Activated CD4-positive, alpha-beta T cell treated with anti-CD3 and anti-CD28 coated beads for 36 hours (primary cell): ENCODE measurements around the gene FAM161B. TPM values are rescaled to one million over a fixed set of nuclear protein-coding genes. Genes with fewer than 3 reads are reported as not detected.
A peak's percentile ranks its signal among the peaks of the same experiment; 100 is the strongest.
"Not testable (repeated sequence)": the region's sequence is repeated elsewhere in the genome, so short reads cannot be mapped to it uniquely, and the experiment has no call there.

Source experiments
- ATAC-seq: fragments of 200-7000 bp; cut with Tn5 transposase; one replicate; pipeline ENCODE4 v1.10.0; 2021; ENCODE audit warnings: mild to moderate bottlenecking, moderate library complexity
- CTCF ChIA-PET: fragments of 350-600 bp; sonication (Branson Sonifier 250); formaldehyde crosslinking; loops from one replicate; lab custom pipeline; 2021; ENCODE audit warnings: antibody characterized with exemption; lab: Charles Lee
- POLR2A ChIA-PET: fragments of 350-600 bp; sonication (Branson Sonifier 250); formaldehyde crosslinking; loops from one replicate; lab custom pipeline; 2021; ENCODE audit warnings: antibody characterized with exemption, inconsistent platforms; lab: Charles Lee
- DNase-seq: peaks from one replicate; pipeline ENCODE4 v3.0.0-alpha.2; 2020
- H3K27ac Mint-ChIP-seq: one replicate; pipeline ENCODE4 v1.8.0; 2021; ENCODE audit warnings: mixed read lengths
- H3K27me3 Mint-ChIP-seq: one replicate; pipeline ENCODE4 v1.8.0; 2021; ENCODE audit warnings: mixed read lengths
- H3K36me3 Mint-ChIP-seq: one replicate; pipeline ENCODE4 v1.8.0; 2021; ENCODE audit warnings: low read depth, mixed read lengths
- H3K4me1 Mint-ChIP-seq: one replicate; pipeline ENCODE4 v1.8.0; 2021; ENCODE audit warnings: mixed read lengths
- H3K4me3 Mint-ChIP-seq: one replicate; pipeline ENCODE4 v1.8.0; 2021; ENCODE audit warnings: mild to moderate bottlenecking, moderate library complexity, mixed read lengths
- H3K9me3 Mint-ChIP-seq: one replicate; pipeline ENCODE4 v1.8.0; 2021; ENCODE audit warnings: low read depth, mixed read lengths
- intact Hi-C, 2 experiments: fragments of 100-400 bp; cut with DNase I in 1 of 2; cut with micrococcal nuclease in 1 of 2; formaldehyde crosslinking; loops; one replicate each; pipeline versions ENCODE4 v1.14.2 to v1.15.1; 2022 to 2024; cut with DNase I, micrococcal nuclease
- total RNA-seq, 2 experiments: library from RNA; stranded (reverse); gene quantifications; one replicate each; pipeline ENCODE4 v1.2.3, GENCODE V29; 2021

Gene FAM161B
- total RNA-seq, 2 experiments from 2014 or later = 1.2 to 1.4 TPM

- CTCF ChIA-PET = interaction anchor here (1.0 to 1.5 kb wide), 2 partner anchors 10 to 11 kb away, joined by 3 to 5 read pairs; no protein-coding TSS in a partner anchor
- no peaks in the 10 kb centered on the region for H3K27me3 Mint-ChIP-seq
- H3K4me3 Mint-ChIP-seq = no peak overlapping the region
- no peaks in the 10 kb centered on the region for H3K36me3 Mint-ChIP-seq
- POLR2A ChIA-PET = no interaction called here
- H3K27ac Mint-ChIP-seq = peak overlapping the region; percentile 10
- DNase-seq (no peak), ATAC-seq (no peak)
- intact Hi-C loops = no loop called here
- peaks cover 2% of the 10 kb centered on the region for H3K4me1 Mint-ChIP-seq
- H3K9me3 Mint-ChIP-seq = no peaks in the 10 kb centered on the region
Measured at GRCh38 chr14:73943083-73943482, 6.8 kb downstream of the FAM161B start.

DNA sequence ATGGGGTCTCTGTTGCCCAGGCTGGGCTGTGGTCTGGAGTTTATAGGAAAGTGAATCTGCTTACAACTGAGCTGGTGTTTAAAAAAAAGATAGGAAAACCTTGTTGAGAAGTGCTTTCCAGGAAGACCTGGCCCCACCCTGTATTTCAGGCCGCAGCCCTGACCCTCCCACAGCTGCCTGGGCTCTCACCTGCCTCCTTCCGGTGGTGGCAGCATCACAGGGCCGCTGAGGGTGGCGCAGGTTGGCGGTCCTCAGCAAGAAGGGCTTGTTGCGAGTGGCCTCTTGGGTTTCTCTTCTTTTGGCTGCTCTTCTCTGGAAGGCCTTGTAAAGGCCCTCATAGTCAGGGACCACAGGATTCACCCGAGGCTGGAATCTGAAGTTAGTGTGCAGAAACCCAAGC is 7.7 kb downstream of the FAM161B start:
- ATAC-seq (no peak), DNase-seq (no peak)
- H3K36me3 Mint-ChIP-seq = no peaks in the 10 kb centered on the region
- ChIA-PET CTCF (interaction anchor here (0.5 to 1.5 kb wide), 4 partner anchors 10 to 272 kb away, joined by 3 to 5 read pairs (median 4); no protein-coding TSS in a partner anchor), POLR2A (no interaction called here)
- H3K4me1 Mint-ChIP-seq = peaks cover 2% of the 10 kb centered on the region
- no peak overlapping the region for H3K4me3 Mint-ChIP-seq
- H3K27me3 Mint-ChIP-seq = no peaks in the 10 kb centered on the region
- no peaks in the 10 kb centered on the region for H3K9me3 Mint-ChIP-seq
- H3K27ac Mint-ChIP-seq = no peak overlapping the region
- intact Hi-C loops = no loop called here

- POLR2A ChIA-PET = no interaction called here
Measured at GRCh38 chr14:73937012-73937411, 12.9 kb downstream of the FAM161B start.

GRCh38 chr14:73936548-73936947 is 13.3 kb downstream of the FAM161B start:
- Mint-ChIP-seq H3K4me3 (no peak overlapping the region), H3K9me3 (no peaks in the 10 kb centered on the region), H3K36me3 (peaks cover 14% of the 10 kb centered on the region), H3K4me1 (no peaks in the 10 kb centered on the region), H3K27ac (no peak overlapping the region), H3K27me3 (no peaks in the 10 kb centered on the region)
- POLR2A ChIA-PET = no interaction called here
- ATAC-seq (no peak), DNase-seq (no peak)
- intact Hi-C loops = no loop called here
- CTCF ChIA-PET = interaction anchor here (0.7 to 1.3 kb wide), 3 partner anchors 20 to 105 kb away, joined by 4 read pairs; no protein-coding TSS in a partner anchor

More at GRCh38 chr14:73937012-73937411, 12.9 kb downstream of the FAM161B start:
- H3K4me3 Mint-ChIP-seq = no peak overlapping the region
- DNase-seq (no peak), ATAC-seq (no peak)
- intact Hi-C loops = no loop called here
- CTCF ChIA-PET = interaction anchor here (0.7 to 1.3 kb wide), 2 partner anchors 20 to 67 kb away, joined by 4 read pairs; no protein-coding TSS in a partner anchor
- no peaks in the 10 kb centered on the region for H3K4me1 Mint-ChIP-seq
- no peaks in the 10 kb centered on the region for H3K27me3 Mint-ChIP-seq
- peaks cover 11% of the 10 kb centered on the region for H3K36me3 Mint-ChIP-seq
- no peaks in the 10 kb centered on the region for H3K9me3 Mint-ChIP-seq
- no peak overlapping the region for H3K27ac Mint-ChIP-seq

- ChIA-PET POLR2A (interaction anchor here (1.3 kb wide), 1 partner anchor 14 kb away, joined by 4 read pairs; the partner anchor contains the start of genes COQ6 and FAM161B), CTCF (interaction anchor here (0.6 to 1.3 kb wide), 14 partner anchors 8 to 900 kb away, joined by 3 to 6 read pairs (median 3); partner anchors contain the start of genes COQ6 and FAM161B)
- no peaks in the 10 kb centered on the region for H3K27me3 Mint-ChIP-seq
- no peak overlapping the region for H3K4me3 Mint-ChIP-seq
- peaks cover 4% of the 10 kb centered on the region for H3K4me1 Mint-ChIP-seq
- no peak for DNase-seq
- H3K9me3 Mint-ChIP-seq = no peaks in the 10 kb centered on the region
- ATAC-seq = no peak
- H3K27ac Mint-ChIP-seq = no peak overlapping the region
- intact Hi-C loops = no loop called here
- peaks cover 17% of the 10 kb centered on the region for H3K36me3 Mint-ChIP-seq
Measured at GRCh38 chr14:73935666-73936065, 14.2 kb downstream of the FAM161B start.

DNA sequence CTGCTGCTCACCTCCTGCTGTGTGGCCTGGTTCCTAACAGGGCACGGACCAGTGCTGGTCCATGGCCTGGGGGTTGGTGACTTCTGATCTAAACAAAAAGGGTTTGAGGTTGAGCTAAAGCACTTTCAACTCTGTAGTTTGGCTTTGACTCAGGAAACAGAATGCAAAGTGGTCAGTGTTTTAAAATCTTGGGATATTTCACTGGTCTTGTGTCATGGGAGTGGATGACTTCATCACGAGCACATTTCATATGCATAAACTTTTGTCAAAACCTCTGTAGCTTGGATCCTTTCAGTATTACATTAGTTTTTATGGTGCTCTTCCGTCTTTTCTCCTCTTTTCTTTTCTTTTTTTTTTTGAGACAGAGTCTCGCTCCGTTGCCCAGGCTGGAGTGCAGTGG is 25.6 kb downstream of the FAM161B start:
- DNase-seq (no peak), ATAC-seq (no peak)
- CTCF ChIA-PET = interaction anchor here (1.1 kb wide), 1 partner anchor 19 kb away, joined by 3 read pairs; no protein-coding TSS in a partner anchor
- Mint-ChIP-seq H3K4me3 (no peak overlapping the region), H3K36me3 (peaks cover 65% of the 10 kb centered on the region), H3K4me1 (no peaks in the 10 kb centered on the region), H3K9me3 (no peaks in the 10 kb centered on the region), H3K27ac (no peak overlapping the region), H3K27me3 (no peaks in the 10 kb centered on the region)
- intact Hi-C loops = no loop called here
- POLR2A ChIA-PET = no interaction called here

GRCh38 chr14:73919457-73919856 is 30.4 kb downstream of the FAM161B start:
- H3K27ac Mint-ChIP-seq, POLR2A ChIA-PET, DNase-seq, H3K9me3 Mint-ChIP-seq, ATAC-seq, H3K4me3 Mint-ChIP-seq, H3K4me1 Mint-ChIP-seq, H3K27me3 Mint-ChIP-seq, intact Hi-C loops: not testable (repeated sequence)
- CTCF ChIA-PET = interaction anchor here (1.4 kb wide), 1 partner anchor 16 kb away, joined by 3 read pairs; no protein-coding TSS in a partner anchor
- H3K36me3 Mint-ChIP-seq = peaks cover 39% of the 10 kb centered on the region

DNA sequence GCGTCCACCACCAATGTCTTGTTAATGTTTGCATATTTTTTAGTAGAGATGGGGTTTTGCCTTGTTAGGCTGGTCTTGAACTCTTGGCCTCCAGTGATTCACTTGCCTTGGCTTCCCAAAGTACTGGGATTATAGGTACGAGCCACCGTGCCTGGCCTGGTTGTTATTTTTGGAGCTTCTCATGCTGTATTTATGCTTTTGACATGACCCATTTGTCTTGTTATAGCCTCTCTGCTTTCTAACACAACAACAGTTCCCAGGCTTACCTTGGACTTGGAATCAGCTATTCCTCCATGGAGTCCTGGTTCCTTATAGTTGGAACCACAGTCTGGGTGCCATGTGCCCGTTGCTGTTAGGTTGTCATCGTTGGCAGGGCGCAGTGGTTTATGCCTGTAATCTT is 33.6 kb downstream of the FAM161B start:
- no peak overlapping the region for H3K27ac Mint-ChIP-seq
- no peaks in the 10 kb centered on the region for H3K27me3 Mint-ChIP-seq
- intact Hi-C loops = no loop called here
- H3K9me3 Mint-ChIP-seq = peaks cover under 1% of the 10 kb centered on the region
- no peak overlapping the region for H3K4me3 Mint-ChIP-seq
- ChIA-PET POLR2A (no interaction called here), CTCF (interaction anchor here (0.5 to 1.2 kb wide), 2 partner anchors 19 to 1118 kb away, joined by 3 read pairs; no protein-coding TSS in a partner anchor)
- H3K36me3 Mint-ChIP-seq = peaks cover 52% of the 10 kb centered on the region
- H3K4me1 Mint-ChIP-seq = peaks cover under 1% of the 10 kb centered on the region
- ATAC-seq (no peak), DNase-seq (no peak)

DNA sequence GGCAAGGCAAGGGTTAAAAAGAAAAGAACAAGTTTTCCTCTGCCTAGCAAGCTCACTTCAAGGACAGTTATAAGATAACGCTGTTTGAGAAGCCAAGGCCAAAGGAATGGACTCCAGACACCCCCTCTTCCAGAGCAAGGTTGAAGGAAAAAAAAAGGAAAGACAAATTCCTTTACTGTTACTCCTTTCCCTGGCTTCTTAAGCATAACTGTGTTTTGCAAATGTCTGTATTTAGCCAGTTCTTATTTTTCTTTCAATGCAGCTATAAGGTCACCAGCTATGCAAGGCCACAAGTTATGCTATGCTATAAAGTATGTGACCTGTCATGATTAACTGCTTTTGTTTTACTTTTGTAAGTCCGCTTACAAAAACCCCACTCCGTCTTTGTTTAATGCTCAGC is 36.6 kb downstream of the FAM161B start:
- POLR2A ChIA-PET = no interaction called here
- intact Hi-C loops = no loop called here
- no peak for DNase-seq
- CTCF ChIA-PET = interaction anchor here (0.9 kb wide), 1 partner anchor 280 kb away, joined by 3 read pairs; no protein-coding TSS in a partner anchor
- Mint-ChIP-seq H3K27me3 (no peaks in the 10 kb centered on the region), H3K27ac (no peak overlapping the region), H3K4me3 (no peak overlapping the region), H3K9me3 (peaks cover 5% of the 10 kb centered on the region), H3K36me3 (peaks cover 63% of the 10 kb centered on the region), H3K4me1 (peaks cover 7% of the 10 kb centered on the region)
- no peak for ATAC-seq

DNA sequence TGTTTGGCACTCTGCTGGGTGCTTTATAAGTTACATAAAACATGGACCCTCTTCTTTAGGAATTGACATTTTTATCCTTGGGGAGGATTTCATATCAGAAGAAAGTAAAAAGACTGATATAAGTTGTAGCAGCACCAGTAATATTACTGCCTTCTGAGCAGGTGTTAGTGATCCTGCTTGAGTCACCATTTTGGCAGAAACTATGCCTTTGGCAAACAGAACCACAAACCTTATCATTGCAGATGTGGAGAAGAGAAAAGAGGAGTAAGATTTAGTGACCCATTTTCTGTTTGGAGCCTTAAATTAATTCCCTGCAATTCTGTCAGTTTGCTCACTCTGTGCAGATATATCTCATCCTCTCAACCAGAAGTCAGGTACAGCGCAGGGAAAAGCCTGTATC is 40.2 kb downstream of the FAM161B start:
- no peak for ATAC-seq
- H3K9me3 Mint-ChIP-seq = peaks cover 5% of the 10 kb centered on the region
- ChIA-PET CTCF (no interaction called here), POLR2A (no interaction called here)
- DNase-seq = no peak
- H3K36me3 Mint-ChIP-seq = peaks cover 75% of the 10 kb centered on the region
- H3K27ac Mint-ChIP-seq = peak overlapping the region; percentile 37
- H3K4me1 Mint-ChIP-seq = peaks cover 7% of the 10 kb centered on the region
- intact Hi-C loops = no loop called here
- no peak overlapping the region for H3K4me3 Mint-ChIP-seq
- no peaks in the 10 kb centered on the region for H3K27me3 Mint-ChIP-seq

DNA sequence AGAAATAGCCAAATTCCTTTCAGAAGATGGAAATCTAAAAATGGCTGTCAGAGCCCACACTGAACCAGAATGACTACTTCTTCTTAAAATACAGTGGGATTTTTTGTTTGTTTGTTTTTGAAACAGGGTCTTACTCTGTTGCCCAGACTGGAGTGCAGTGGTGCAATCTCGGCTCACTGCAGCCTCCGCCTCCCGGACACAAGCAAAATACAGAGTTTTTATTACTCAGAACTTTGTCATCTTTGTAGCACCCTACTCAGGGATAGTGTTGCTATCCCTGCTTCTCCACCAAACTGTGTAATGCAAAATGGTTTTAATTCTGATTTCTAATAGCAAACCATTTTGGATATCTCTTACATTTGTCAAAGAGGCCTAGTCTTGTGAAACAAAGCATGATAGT is 46.9 kb downstream of the FAM161B start:
- H3K36me3 Mint-ChIP-seq = peaks cover 46% of the 10 kb centered on the region
- intact Hi-C loops = no loop called here
- POLR2A ChIA-PET = no interaction called here
- H3K9me3 Mint-ChIP-seq = no peaks in the 10 kb centered on the region
- no peak for DNase-seq
- no peak for ATAC-seq
- H3K27ac Mint-ChIP-seq = no peak overlapping the region
- no peaks in the 10 kb centered on the region for H3K4me1 Mint-ChIP-seq
- H3K27me3 Mint-ChIP-seq = no peaks in the 10 kb centered on the region
- CTCF ChIA-PET = no interaction called here
- H3K4me3 Mint-ChIP-seq = no peak overlapping the region

DNA sequence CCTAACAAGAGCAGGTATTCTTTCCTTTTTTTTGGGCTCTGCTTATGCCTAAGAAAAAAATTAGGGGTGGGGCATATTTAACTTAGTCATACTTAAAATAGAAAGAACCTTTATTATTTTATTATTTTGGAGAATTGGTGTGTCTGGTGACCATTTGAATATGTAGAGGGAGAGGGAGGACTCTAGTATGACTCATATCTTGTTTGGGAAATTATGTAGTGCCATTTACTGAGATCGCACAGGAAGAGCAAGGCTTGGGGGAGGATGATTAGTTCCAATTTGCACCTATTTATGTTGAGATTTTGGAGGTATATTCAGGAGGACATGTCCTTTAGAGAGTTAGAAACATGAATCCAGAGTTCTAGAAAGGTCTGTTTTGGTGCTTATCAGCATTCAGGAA is 53.4 kb downstream of the FAM161B start:
- no peak for ATAC-seq
- Mint-ChIP-seq H3K9me3 (no peaks in the 10 kb centered on the region), H3K4me3 (no peak overlapping the region), H3K27ac (peak overlapping the region; percentile 88), H3K27me3 (no peaks in the 10 kb centered on the region), H3K36me3 (peaks cover 45% of the 10 kb centered on the region), H3K4me1 (peaks cover 15% of the 10 kb centered on the region)
- no peak for DNase-seq
- ChIA-PET CTCF (interaction anchor here (0.6 to 1.4 kb wide), 4 partner anchors 9 to 870 kb away, joined by 3 to 4 read pairs (median 3); no protein-coding TSS in a partner anchor), POLR2A (interaction anchor here (0.6 to 1.4 kb wide), 2 partner anchors 10 to 112 kb away, joined by 3 read pairs; partner anchors contain the start of gene ZNF410)
- intact Hi-C loops = no loop called here
